D721Med (cell line): ENCODE measurements around the gene TPCN1.

Experiments
- DNase-seq: peaks from one replicate; pipeline ENCODE4 v3.0.0; 2011; ENCODE audit warnings: low spot score; ENCODE audit not compliant: insufficient read length
- FAIRE-seq: peaks from 2 replicates; lab custom pipeline; 2011; peaks lifted over from hg19 to GRCh38; lab: Jason Lieb, UNC
- CTCF ChIP-seq: IDR thresholded peaks from 2 replicates; pipeline ENCODE4 v1.5.1; 2012; ENCODE audit warnings: mild to moderate bottlenecking, control low read depth; ENCODE audit not compliant: insufficient read depth; ENCODE audit errors: missing control alignments

The TPCN1 gene

GRCh38 chr12:113287146-113287898, 66.1 kb downstream of the TPCN1 start:
- TF ChIP-seq CTCF, result no peak
- DNase-seq (no peak), FAIRE-seq (no peak)

GRCh38 chr12:113287899-113288282, 66.6 kb downstream of the TPCN1 start:
- TF ChIP-seq CTCF, result no peak
- FAIRE-seq (no peak), DNase-seq (no peak)

GRCh38 chr12:113289361-113289760, 68.1 kb downstream of the TPCN1 start:
- no peak for TF ChIP-seq CTCF
- FAIRE-seq (no peak), DNase-seq (no peak)

DNA sequence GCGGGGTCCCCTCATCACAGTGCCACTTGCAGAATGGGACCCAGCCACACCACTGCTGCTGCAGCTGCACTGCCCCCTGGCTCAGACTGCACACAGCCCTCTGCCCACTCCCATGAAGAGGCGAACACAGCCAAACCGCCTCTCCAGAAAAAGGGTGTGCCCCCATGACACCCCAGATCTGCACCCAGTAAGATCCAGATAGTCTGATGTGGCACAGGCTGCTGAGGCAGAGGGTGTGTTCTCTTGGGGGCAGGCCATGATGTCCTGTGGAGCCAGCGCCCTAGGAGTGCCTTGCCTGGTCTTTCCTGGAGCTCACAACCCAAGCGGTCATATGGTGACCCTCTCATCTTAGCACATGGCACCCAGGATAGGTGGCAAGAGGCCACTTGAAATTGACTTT, 69.2 kb downstream of the TPCN1 start:
- no peak for FAIRE-seq
- no peak for TF ChIP-seq CTCF
- no peak for DNase-seq

- no peak for FAIRE-seq
Measured at GRCh38 chr12:113291586-113291985, 70.3 kb downstream of the TPCN1 start.

DNA sequence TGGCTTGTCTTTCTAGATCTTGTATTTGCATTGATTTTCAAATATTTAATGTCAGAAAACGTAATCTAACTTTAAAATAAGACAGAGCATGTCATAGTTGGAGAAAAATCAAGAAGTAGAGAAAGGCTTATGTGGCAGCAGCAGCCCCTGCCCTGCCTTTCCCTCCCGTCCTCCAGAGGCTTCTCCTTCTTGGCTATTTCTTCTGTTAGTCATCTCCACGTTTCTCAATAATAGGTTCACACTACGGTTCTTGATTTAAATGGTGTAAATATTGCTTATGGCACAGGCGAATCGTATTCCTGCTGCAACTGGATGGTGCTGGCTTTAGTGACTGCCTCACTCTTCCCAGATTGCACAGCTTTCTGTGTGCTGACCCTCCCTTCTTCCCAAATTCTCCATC, 70.8 kb downstream of the TPCN1 start:
- no peak for DNase-seq
- TF ChIP-seq CTCF, result no peak
- FAIRE-seq, result no peak

More at GRCh38 chr12:113291586-113291985, 70.3 kb downstream of the TPCN1 start:
- DNase-seq, result no peak
- TF ChIP-seq CTCF, result no peak

- FAIRE-seq, result no peak
- no peak for TF ChIP-seq CTCF
- DNase-seq, result no peak
Measured at GRCh38 chr12:113292547-113292946, 71.3 kb downstream of the TPCN1 start.
